HG03342 (cell line): ENCODE data around the gene AQP6.
"Not testable (repeated sequence)": the region's sequence is repeated elsewhere in the genome, so short reads cannot be mapped to it uniquely, and the experiment has no call there.

Experiments
- ATAC-seq: cut with Tn5 transposase; IDR thresholded peaks from one replicate; pipeline ENCODE4 v1.9.1; 2021; ENCODE audit warnings: mild to moderate bottlenecking, moderate library complexity; ENCODE audit not compliant: unreplicated experiment

AQP6 gene

GRCh38 chr12:49969027-49969426 is 3.7 kb upstream of the AQP6 start:
- ATAC-seq, result no peak

GRCh38 chr12:49969651-49970429 is 2.9 kb upstream of the AQP6 start:
- no peak for ATAC-seq

GRCh38 chr12:49970658-49971057 is 2.1 kb upstream of the AQP6 start:
- no peak for ATAC-seq

GRCh38 chr12:49971141-49971540 is 1.6 kb upstream of the AQP6 start:
- ATAC-seq, result no peak

- no peak for ATAC-seq
These were observed 618 bp upstream of the AQP6 start for GRCh38 chr12:49972129-49972528.

- ATAC-seq, result no peak
These were observed 649 bp downstream of the AQP6 start for GRCh38 chr12:49973361-49973830.

- no peak for ATAC-seq
These were observed 1.5 kb downstream of the AQP6 start for GRCh38 chr12:49974231-49974675.

- ATAC-seq, result no peak
These were observed 2.0 kb downstream of the AQP6 start for GRCh38 chr12:49974677-49975317.

GRCh38 chr12:49975318-49975761 is 2.6 kb downstream of the AQP6 start:
- ATAC-seq, result no peak

GRCh38 chr12:49976557-49976956 is 3.8 kb downstream of the AQP6 start:
- ATAC-seq, result no peak

GRCh38 chr12:49978125-49978524 is 5.4 kb downstream of the AQP6 start:
- ATAC-seq, result no peak

GRCh38 chr12:49979016-49979586 is 6.4 kb downstream of the AQP6 start:
- no peak for ATAC-seq

GRCh38 chr12:49979791-49980190 is 7.0 kb downstream of the AQP6 start:
- ATAC-seq, result no peak

GRCh38 chr12:49980501-49981349 is 8.0 kb downstream of the AQP6 start:
- ATAC-seq, result no peak

GRCh38 chr12:49982246-49983087 is 9.7 kb downstream of the AQP6 start:
- no peak for ATAC-seq

GRCh38 chr12:49983892-49984291 is 11.1 kb downstream of the AQP6 start:
- ATAC-seq, result no peak

- no peak for ATAC-seq
These were observed 12.0 kb downstream of the AQP6 start for GRCh38 chr12:49984476-49985359.

- no peak for ATAC-seq
These were observed 13.2 kb downstream of the AQP6 start for GRCh38 chr12:49985981-49986380.

GRCh38 chr12:49986476-49986875 is 13.7 kb downstream of the AQP6 start:
- ATAC-seq, result not testable (repeated sequence)
